ENCODE measurements around the gene IL11RA.
"Not testable (repeated sequence)": the region's sequence is repeated elsewhere in the genome, so short reads cannot be mapped to it uniquely, and the experiment has no call there.

Gene IL11RA

GRCh38 chr9:34638138-34638445 lies 13.9 kb upstream of the IL11RA start:
- TF ChIP-seq CTCF (IDR thresholded peaks at IDR 0.05; ENCODE audit: insufficient read depth, low read length, poor library complexity, severe bottlenecking), result no peak
- DNase-seq (ENCODE audit: extremely low read depth, insufficient read length), result no peak
- Histone ChIP-seq H3K4me3 (replicated peaks; ENCODE audit: low read depth, low read length) (peak overlapping the region; percentile 68), H3K27me3 (replicated peaks; ENCODE audit: control insufficient read depth, insufficient read depth, low read length) (no peaks in the 10 kb centered on the region), H3K36me3 (ENCODE audit: control insufficient read depth, insufficient read depth, low read length) (no peaks in the 10 kb centered on the region; the same call in 1 of the 2 replicates)

- H3K4me3 ChIP-seq (replicated peaks; ENCODE audit: low read depth, low read length); DNase-seq (ENCODE audit: extremely low read depth, insufficient read length); H3K36me3 ChIP-seq (ENCODE audit: control insufficient read depth, insufficient read depth, low read length); H3K27me3 ChIP-seq (replicated peaks; ENCODE audit: control insufficient read depth, insufficient read depth, low read length): not testable (repeated sequence)
Measured at GRCh38 chr9:34639322-34639721, 12.7 kb upstream of the IL11RA start.

GRCh38 chr9:34642679-34643078 lies 9.3 kb upstream of the IL11RA start:
- DNase-seq (ENCODE audit: extremely low read depth, insufficient read length), result no peak
- no peak for TF ChIP-seq CTCF (IDR thresholded peaks at IDR 0.05; ENCODE audit: insufficient read depth, low read length, poor library complexity, severe bottlenecking)

GRCh38 chr9:34644766-34645314 lies 7.1 kb upstream of the IL11RA start:
- Histone ChIP-seq H3K36me3 (ENCODE audit: control insufficient read depth, insufficient read depth, low read length) (peaks cover 12% of the 10 kb centered on the region), H3K4me3 (replicated peaks; ENCODE audit: low read depth, low read length) (no peak overlapping the region), H3K27me3 (replicated peaks; ENCODE audit: control insufficient read depth, insufficient read depth, low read length) (no peaks in the 10 kb centered on the region)
- DNase-seq (ENCODE audit: extremely low read depth, insufficient read length), result no peak
- TF ChIP-seq CTCF (IDR thresholded peaks at IDR 0.05; ENCODE audit: insufficient read depth, low read length, poor library complexity, severe bottlenecking), result no peak

More at GRCh38 chr9:34642679-34643078, 9.3 kb upstream of the IL11RA start:
- H3K4me3 ChIP-seq (replicated peaks; ENCODE audit: low read depth, low read length), result no peak overlapping the region
- H3K36me3 ChIP-seq (ENCODE audit: control insufficient read depth, insufficient read depth, low read length), result no peaks in the 10 kb centered on the region
- no peaks in the 10 kb centered on the region for H3K27me3 ChIP-seq (replicated peaks; ENCODE audit: control insufficient read depth, insufficient read depth, low read length)

- TF ChIP-seq CTCF (IDR thresholded peaks at IDR 0.05; ENCODE audit: insufficient read depth, low read length, poor library complexity, severe bottlenecking), result peak; percentile 68
- Histone ChIP-seq H3K36me3 (ENCODE audit: control insufficient read depth, insufficient read depth, low read length) (peaks cover 19% of the 10 kb centered on the region), H3K4me3 (replicated peaks; ENCODE audit: low read depth, low read length) (peak within 1 kb of the TSS; percentile 97), H3K27me3 (replicated peaks; ENCODE audit: control insufficient read depth, insufficient read depth, low read length) (no peaks in the 10 kb centered on the region)
- DNase-seq (ENCODE audit: extremely low read depth, insufficient read length), result peak; percentile 92
Measured at GRCh38 chr9:34646211-34647083, 5.5 kb upstream of the IL11RA start, which contains the start of gene GALT. Gene GALT, plus strand, starts transcription at chr9:34646675. Its CDS starts 30 bp downstream, at chr9:34646705.

GRCh38 chr9:34647084-34647403 lies 4.9 kb upstream of the IL11RA start:
- no peak for TF ChIP-seq CTCF (IDR thresholded peaks at IDR 0.05; ENCODE audit: insufficient read depth, low read length, poor library complexity, severe bottlenecking)
- H3K27me3 ChIP-seq (replicated peaks; ENCODE audit: control insufficient read depth, insufficient read depth, low read length), result no peaks in the 10 kb centered on the region
- peaks cover 19% of the 10 kb centered on the region for H3K36me3 ChIP-seq (ENCODE audit: control insufficient read depth, insufficient read depth, low read length)
- DNase-seq (ENCODE audit: extremely low read depth, insufficient read length), result no peak
- H3K4me3 ChIP-seq (replicated peaks; ENCODE audit: low read depth, low read length), result peak overlapping the region; percentile 97

Data from GM06990 (cell line).